Suppressor macrophage treated with lipopolysaccharide for 1 hour (primary cell): ENCODE measurements around the gene MCF2L2.
"Not testable (repeated sequence)": the region's sequence is repeated elsewhere in the genome, so short reads cannot be mapped to it uniquely, and the experiment has no call there.

Source experiments
- DNase-seq, 3 donors: peaks; one replicate each; pipeline ENCODE4 v3.0.0-alpha.2; 2020 to 2022

The MCF2L2 gene

DNA sequence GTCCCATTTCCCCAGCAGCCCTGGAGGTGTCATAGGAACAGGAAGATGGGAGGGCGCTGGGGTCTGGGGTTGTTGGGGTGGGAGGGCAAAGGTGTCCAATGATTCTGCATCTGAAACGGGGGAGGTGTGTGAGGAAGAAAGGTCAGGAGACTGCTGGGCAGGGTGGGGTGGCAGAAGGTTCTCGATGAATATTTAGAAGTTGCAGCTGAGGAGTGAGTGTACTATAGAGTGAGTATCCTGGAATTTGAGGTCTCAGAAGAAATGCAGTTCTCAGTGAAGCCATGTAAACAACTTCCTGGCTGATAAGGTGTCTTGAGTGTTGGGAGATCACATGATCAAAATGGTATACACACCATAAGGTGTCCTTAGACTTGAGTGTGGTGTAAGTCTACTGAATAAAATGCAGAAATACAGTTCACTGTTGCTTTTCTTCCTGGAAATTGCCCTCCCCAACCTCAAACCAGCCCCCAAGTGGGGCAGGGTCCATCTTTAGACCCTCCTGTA, 165.5 kb downstream of the MCF2L2 start:
- DNase-seq, result no peak

DNA sequence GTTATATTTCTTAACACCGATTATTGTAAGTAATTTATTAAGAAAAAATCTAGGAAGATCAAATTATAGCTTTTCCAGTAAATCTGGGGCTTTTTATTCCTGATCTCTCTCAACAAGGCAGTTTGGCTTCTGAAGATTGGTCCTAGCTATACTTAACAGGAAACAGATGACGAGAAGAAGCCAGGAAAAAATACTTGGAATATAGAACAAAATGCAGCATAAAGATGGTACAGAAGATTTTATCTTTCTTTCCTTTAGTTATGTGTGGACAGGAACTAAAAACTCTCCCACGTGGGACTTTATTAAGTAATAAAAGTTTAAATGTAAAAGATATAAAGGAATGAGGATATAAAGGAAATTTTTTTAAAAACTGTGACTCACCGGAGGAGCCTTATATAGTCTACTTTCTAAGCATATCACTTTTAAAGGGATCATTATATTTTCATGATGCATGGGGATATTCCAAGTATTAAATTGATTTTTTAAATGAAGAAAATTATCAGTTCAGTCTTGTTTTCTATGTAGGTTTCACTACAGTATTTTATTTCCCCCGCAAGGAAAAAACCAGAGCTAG, 167.2 kb downstream of the MCF2L2 start:
- DNase-seq, result peak; percentile 31 to 67 (median 62)

DNA sequence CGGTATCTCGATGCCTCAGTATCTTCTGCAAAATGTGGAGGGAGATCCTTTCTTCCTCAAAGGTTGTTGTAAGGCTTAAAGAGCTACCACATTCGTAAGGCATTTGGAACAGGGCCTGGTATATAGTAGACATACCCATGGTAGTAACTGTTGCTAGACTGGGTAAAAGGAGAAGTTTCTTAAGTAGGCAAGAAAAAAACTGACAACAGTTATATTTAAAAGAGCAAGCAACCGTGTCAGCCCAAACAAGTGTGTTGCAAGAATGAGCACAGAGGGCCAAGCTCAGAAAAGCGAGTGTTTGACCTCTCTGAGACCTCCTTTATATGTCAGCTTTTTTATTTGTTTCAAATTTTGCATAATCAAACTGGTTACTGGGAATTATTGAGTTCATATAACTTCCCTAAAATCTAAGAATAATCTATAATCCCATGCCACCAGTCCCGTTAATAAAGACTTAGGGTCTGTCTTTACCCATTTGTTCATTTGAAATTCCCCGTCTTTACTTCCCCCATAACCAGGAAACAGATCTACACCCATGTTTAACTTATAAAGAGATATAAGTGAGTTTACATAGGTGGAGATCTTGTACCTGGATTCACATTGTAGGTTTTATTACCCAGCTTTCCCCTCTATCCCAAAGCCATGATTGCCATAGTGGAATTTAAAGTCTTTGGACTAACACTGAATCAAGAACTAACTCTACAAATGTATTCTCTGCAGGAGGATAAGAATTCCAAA, 168.1 kb downstream of the MCF2L2 start:
- peak; percentile 62 to 83 (median 80) for DNase-seq

DNA sequence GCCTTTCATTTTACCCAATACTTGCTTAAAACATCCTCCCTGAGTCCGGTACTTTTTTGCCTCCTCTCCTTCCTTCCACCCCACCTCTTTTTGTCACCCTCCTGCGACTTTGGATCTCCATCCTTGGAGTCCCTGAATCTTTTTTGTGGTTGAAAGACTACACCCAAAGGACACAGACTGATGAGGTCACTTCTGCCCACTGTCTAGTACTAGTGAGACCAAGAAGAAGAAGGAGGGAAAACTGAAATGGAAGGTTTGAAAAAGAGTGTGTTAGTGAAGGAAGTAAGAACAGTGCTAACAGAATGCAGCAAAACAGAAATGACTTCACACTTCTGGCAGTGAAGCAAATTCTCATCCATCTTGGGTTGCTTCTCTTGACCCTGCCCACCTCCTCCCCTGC, 168.8 kb downstream of the MCF2L2 start:
- peak in 2 of 3 donors; percentile 47 to 49 for DNase-seq

DNA sequence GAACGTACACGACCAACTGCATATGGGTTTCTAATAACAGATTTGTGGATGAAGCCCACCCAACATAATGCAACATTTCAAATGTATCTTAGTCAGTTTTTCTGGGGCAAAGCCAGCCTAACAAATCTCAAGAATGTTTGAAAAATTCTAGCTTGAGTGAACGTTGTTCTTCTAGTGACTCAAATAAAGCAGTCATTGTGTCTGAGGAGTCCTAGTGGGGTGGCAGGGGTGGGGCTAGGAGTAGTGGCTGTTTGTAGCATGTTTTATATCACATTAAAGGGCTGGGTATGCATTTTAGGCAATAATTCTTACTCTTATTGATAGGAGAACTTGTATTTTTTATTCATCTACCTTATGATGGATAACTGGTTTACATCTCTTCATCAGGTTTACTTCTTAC, 169.3 kb downstream of the MCF2L2 start:
- DNase-seq, result no peak

DNA sequence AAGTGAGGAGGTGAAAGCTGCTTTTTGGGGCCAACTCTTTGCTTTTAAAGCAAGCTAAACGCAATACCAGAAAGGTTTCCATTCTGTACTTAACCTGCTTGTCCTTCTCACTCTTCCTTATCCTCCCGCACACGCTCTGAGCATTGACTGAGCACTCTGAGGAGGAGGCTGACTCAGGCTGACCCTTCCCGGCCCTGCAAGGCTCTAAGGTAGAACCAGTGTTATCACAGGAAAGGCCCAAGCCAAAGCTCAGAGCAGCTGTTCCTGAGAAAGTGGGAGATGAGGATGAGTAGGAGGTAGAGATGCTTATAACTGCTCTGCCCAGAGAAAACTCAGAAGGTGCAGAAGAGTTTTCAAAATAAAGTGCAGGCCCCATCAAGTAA, 173.1 kb downstream of the MCF2L2 start:
- DNase-seq, result peak; percentile 57 to 62 (median 57)

DNA sequence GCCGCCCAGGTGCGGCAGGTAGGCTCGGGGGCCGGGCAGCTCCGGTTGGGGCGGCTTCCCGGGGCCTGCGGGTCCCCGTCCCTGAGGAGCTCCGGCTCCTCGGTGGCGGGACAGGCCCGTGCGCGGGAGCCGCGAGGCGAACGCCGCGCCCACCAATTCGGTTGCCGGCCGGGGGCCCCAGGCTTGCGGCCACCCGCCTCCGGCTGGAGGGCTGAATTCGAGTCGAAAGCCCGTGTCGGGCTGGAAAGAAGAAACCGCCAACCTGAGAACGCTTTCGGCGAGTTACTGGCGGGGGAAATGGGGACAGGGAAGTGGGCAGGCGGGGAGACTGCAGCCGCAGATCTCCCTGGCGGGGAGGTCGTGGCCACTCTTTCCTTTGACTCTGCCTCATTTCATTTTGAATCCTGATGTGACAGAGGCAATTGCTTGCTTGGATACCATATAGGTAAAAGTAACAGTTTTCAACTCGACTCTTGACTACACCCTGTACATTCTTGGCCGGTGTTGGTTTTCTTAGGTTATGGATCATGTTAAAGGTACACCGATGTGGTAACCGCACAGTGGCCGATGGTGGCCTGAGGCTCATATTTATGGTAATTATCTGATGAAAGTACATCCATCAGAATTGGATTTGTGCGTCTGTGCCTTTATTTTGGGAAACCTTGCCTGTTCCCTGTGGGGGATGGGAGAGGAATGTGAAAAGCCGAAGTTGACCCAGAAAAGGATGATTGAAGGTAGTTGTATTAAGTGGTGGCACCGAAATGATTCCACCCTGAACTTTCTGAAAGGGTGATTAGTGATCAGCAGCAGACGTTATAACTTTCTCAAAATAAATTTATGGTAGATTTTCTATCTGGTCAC, 173.7 kb downstream of the MCF2L2 start:
- DNase-seq, result peak; percentile 50 to 58 (median 58)

DNA sequence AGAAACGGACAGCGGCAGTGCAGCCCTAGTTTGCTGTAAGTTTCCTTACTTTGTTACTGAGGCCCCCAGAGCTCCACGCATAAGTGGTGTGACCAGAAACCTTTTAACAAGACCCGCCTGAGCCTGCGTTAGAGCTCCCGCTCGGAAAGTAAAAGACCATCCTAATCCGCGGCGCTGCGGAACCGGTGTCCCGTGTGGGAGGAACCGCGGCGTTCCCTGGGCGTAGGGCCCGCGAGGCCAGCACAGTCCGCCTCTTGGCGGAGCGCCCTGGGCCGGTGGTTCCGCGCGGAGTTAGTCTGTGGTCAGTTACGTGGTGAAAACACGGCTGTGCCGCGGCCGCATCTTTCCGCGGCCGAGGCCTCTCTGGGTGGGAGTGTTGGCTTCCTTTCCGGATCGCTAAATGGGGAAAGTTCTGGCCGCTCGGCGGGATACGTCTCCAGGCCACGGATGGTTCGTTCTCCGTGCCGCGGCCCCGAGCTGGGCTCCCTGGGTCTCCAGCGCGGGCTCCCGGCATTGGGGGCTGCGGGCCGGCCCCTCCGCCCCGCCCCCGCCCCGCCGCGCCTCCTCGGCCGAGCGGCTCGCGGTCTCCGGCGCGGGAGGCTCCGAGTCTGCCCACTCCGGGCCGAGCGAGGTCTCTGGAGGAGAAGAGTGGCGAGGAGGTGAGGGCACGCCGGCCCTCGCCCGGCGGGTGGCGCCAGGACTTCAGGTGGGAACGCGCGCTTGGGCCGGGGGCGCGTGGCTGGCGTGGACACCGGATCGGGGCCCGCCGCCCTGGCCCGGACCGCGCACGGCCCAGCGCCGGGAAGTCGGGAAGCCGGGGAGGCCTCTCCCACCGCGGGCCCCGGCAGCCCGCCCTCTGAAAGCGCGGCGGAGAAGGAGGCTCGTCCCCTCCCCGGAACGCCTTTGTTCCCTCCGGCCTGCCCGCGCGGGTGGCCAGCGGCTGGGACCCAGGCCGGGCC, 174.6 kb downstream of the MCF2L2 start:
- DNase-seq, result peak; percentile 72 to 83 (median 74)

DNA sequence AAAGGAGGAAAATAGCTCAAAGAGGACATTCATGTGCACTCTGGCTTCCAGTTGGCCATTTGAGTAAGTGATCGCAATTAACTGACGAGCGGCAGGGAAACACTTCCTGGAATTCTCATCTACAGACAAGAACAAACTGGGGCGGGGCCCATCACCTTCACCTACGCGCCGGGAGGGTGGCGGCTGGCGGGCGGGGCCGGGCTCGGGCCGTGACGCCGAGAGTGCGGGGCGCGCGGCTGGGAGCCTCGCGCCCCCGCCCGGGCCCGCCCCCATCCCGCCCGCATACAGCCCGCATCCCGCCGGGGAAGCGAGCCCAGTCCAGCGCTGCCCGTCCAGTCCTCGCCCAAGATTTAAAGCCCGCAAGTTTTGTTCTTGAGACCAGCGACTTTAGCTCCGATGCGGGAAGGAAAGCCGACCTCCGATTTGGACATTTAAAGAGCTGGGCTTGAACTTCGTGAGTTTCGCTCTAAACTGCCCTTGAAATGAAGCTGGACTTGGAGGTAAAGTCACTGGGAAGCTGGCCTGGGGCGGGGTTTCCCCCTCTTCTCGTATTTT, 175.4 kb downstream of the MCF2L2 start, which contains the start of gene B3GNT5:
TSS of gene B3GNT5 (plus strand) at position 281 of the 555 bp plus-strand sequence. CDS start 16,546 bp downstream, outside the sequence.
- peak; percentile 62 to 82 (median 76) for DNase-seq

DNA sequence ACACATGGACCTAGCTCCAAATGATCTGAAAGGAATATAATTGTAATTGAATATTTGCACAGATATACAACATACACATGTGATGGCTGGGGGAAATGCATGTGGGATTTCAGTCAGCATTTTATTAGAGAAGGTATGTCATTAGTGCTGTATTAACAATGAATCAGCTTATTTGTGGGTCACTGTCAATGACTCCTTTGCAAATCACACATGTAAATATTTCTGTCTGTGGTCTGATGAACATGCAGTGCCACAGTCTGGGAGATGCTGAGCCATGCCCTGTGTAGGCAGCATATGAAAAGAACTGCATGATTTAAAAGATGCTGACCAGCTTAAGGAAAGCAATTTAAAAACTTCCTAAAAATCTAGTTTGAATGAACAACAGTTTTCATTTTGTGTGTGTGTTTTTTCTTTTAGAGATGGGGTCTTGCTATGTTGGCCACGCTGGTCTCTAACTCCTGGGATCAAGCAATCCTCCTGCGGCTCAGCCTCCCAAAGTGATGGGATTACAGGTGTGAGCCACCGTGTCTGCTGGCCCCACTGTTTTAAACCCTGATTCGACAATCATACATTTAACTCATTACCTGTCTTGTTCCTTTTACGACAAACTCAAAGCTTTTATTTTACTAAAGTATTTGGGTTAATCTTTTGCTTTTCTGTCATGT, 176.2 kb downstream of the MCF2L2 start:
- DNase-seq, result peak; percentile 20 to 66 (median 54)

DNA sequence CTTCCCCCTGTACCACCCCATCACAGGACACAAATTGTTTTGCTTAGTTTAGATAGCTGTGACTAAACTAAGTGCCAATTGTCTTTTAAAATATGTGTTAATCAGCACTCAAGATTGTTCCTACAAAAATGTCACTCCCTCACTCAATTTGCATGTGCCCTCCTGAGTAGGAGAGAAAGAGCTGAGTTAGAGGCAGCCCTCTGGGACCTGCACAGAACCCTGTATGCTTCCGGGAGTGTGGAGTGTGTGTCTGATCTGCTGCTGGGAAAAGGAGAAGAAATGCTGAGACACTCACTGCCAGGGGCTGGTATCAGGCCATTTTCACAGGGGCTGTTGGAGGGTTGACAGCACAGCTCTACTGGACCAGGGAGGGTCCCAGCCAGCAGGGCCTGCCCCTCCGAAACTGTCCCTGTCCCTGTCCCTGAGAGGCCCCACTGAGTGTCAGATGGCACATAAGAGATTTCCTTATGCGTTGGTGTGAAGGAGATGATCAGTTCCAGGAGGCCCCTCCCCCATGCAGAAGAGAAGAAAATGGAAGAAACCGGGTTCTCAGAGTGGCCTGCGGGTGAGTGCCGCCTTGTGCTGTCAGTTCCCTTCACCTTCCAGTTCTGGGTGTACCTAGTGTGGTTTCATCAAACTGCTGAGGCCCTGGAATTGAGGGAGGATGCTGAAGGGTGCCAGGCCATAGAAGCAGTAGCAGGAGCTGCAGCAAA, 179.3 kb downstream of the MCF2L2 start:
- DNase-seq, result no peak

DNA sequence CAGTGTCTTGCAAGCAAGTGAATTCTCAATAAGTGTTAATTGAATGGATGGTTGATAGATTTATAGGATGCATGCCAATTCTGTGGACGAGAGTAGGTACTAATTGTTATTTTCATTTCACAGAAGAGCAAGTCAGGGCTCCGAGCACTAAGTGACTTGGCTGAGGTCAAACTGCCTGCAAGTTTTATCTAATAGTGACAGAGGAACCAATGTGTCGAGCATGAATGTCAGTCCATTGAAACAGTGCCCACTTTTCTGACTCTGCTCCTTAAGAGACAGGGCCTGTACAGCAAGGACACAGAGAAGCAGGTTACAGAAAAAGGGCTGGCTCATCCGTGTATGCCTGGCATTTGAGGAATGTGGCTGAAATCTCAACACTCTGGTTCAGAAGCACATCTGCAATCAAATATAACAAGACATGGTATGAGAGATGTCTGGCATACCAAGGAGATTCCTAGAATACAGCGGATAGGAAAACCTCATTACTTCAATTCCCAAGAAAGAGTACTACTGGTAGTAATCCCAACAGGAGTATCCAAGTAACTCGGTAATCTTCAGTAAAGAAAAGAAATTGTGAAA, 181.3 kb downstream of the MCF2L2 start:
- no peak for DNase-seq

DNA sequence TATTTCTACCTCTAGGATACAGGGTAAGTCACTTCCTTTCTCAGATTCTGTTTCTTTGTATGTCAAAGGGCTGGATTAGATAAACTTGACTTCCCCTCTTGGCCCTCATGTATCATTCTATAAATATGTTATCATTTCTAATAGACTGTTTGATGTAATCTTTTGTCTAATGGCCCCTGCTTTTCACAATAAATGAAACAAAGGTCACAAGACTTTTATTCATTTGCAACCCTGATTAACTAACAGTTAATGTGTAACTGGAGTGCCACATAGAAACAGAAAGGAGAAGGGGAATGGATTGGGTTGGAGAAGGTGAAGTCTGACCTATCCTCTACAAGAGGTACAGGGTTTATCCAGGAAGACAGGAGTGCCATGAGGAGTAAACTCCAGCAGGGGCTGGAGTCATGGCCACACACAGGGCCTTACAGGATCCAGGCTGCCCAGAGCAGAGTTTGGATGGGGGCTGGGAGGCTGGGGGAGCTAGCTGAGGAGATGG, 183.4 kb downstream of the MCF2L2 start:
- peak; percentile 40 to 72 (median 60) for DNase-seq

DNA sequence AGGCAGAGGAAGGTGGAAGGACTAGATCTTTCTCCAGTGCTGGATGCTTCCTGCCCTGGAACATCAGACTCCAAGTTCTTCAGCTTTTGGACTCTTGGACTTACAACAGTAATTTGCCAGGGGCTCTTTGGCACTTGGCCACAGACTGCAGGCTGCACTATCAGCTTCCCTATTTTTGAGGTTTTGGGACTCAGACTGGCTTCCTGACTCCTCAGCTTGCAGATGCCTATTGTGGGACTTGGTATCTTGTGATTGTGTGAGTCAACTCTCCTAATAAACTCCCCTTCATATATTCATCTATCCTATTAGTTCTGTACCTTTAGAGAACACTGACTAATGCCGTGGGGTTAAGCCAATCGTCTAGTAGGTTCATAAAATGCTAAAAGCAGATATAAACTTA, 184.2 kb downstream of the MCF2L2 start:
- DNase-seq, result peak; percentile 88 to 95 (median 92)

DNA sequence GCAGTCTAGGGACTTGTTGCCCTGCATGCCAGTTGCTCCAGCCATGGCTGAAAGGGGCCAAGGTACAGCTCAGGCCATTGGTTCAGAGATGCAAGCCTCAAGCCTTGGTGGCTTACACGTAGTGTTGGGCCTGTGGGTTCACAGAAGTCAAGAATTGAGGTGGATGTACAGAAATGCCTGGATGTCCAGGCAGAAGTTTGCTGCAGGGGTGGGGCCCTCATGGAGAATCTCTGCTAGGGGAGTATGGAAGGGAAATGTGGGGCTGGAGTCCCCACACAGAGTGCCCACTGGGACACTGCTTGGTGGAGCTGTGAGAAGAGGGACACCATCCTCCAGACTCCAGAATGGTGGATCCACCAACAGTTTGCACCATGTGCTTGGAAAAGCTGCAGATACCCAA, 186.0 kb downstream of the MCF2L2 start:
- no peak for DNase-seq

DNA sequence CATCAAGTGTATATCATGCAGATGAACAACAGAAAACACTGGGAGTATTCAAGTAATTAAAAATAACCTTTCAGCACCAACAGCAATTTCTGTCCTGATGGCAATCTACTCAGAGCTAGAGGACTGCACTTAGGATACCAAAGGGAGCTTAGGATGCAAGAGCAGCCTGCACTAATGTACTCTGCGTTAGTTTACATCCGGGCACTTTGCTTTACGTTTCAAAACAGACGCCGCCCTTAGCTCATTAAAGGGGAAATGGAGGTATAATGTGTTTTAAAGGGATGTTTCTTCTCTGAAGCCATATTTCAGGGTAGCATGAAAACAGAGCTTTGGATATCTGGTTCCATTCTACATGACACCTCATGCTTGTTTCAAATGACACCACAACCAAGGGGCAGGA, 189.4 kb downstream of the MCF2L2 start:
- DNase-seq, result no peak

DNA sequence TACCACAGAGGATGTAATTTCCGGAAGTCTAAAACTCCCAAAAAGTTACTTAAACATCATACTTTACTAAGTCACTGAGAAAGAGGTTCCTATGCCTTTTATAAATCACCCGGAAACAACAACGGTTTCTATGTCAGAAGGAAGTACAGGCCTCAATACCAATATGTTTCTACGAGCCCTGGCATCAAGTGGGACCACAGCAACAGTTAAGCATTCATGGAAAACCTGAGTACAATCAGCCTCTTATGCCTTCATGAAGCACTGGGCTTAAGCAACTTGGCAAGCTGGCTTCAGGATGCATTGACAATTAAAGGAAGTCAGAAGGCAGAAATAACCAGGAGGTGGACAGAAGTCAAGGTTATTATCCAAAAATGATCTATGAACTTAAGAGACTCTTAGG, 194.5 kb downstream of the MCF2L2 start:
- peak; percentile 21 to 45 (median 43) for DNase-seq

DNA sequence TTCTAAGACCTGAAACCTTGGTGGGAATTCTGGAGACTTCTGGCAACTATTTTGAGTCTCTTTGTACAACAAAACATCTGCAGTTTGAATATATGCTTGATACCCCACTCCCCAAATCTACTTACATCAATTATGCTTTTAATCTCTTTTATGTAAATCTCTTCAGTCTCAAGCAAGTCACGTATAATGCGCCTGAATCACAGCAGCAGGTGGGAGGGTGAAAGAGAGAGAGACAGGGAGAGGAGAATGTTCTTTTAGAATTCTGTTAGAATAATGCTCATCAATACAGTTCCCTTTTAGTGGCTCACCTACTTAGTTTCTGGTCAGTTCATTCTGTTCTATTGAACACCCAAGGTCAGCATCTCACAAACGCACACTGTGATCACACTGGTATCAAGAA, 197.6 kb downstream of the MCF2L2 start:
- DNase-seq, result no peak

DNA sequence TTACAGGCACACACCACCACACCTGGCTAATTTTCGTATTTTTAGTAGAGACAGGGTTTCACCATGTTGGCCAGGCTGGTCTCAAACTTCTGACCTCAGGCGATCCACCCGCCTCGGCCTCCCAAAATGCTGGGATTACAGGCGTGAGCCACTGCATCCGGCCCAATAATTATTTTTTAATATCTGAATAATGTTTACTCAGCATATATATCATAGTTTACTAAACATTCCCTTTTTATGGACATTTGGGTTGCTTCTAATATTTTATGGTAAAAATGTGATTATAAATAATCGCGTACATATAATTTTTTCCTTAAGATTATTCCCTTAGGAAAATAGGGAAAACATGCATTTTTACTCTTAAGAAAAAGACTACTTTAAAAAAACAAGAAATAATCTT, 198.2 kb downstream of the MCF2L2 start:
- DNase-seq, result not testable (repeated sequence)

DNA sequence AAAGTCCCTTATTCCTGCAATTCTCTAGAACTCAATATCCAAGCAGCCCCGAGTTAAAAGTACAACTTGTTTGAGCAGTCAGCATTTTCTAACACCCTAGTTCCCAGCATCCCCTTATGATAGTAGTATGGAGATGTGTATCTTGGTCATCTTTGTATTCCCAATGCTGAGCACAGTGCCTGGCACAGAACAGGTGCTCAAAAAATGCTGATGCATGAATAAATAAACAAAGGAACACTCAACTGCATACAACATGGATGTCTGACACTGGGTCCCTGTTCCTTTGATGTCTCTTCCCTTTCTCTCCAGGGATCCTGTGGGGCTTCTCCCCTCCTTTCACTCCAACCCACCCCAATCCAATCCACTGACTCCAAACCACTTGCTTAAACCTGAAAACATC, 199.2 kb downstream of the MCF2L2 start:
- DNase-seq, result no peak
